ENCODE results near the gene BAIAP2. TPM values are rescaled to one million over a fixed set of nuclear protein-coding genes. Genes with fewer than 3 reads are reported as not detected.

BAIAP2 gene
- total and polyA plus RNA-seq, 9 donors, result 12.0 to 80.6 (median 23.2) TPM

DNA sequence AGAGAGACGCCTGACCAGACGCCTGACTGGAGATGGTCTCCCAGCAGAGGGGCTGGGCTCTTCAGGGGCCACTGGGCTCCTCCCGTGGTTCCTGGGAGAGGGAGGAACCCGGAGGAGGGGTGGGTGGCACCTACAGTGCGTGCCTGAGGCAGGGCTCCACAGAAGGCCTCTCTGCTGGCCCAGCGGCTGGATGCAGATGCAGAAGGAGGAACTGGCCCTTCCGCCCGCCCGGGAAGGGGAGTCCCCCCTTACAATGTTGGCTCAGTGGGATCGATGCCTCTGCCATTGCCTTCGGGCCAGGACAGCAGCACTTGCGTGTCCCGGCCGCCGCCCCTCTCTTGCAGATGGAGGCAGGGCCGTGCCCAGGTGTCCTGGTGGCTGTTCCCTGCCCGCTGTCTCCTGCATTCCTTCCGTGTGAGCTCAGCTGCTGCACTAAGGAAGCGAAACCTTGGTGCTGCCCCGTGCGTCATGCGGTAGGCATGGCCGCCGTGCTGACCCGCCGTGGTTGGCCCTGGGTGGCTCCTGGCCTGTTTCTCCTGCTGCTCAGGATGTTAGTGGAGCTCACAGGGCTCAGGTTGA, 15.1 kb downstream of the BAIAP2 start:
- intact Hi-C loops (cut with DNase I), result no loop called here
- Histone ChIP-seq H3K27ac (no peak overlapping the region), H3K4me1 (ENCODE audit: insufficient read depth) (peaks cover 1% of the 10 kb centered on the region), H3K4me3 (no peak overlapping the region), H3K9me3 (no peaks in the 10 kb centered on the region), H3K27me3 (no peaks in the 10 kb centered on the region), H3K36me3 (no peaks in the 10 kb centered on the region)
- TF ChIP-seq EP300 (IDR thresholded peaks at IDR 0.05) (no peak), POLR2A (IDR thresholded peaks at IDR 0.05) (no peak)
- TF ChIP-seq, protein P1, sequence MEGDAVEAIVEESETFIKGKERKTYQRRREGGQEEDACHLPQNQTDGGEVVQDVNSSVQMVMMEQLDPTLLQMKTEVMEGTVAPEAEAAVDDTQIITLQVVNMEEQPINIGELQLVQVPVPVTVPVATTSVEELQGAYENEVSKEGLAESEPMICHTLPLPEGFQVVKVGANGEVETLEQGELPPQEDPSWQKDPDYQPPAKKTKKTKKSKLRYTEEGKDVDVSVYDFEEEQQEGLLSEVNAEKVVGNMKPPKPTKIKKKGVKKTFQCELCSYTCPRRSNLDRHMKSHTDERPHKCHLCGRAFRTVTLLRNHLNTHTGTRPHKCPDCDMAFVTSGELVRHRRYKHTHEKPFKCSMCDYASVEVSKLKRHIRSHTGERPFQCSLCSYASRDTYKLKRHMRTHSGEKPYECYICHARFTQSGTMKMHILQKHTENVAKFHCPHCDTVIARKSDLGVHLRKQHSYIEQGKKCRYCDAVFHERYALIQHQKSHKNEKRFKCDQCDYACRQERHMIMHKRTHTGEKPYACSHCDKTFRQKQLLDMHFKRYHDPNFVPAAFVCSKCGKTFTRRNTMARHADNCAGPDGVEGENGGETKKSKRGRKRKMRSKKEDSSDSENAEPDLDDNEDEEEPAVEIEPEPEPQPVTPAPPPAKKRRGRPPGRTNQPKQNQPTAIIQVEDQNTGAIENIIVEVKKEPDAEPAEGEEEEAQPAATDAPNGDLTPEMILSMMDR (IDR thresholded peaks at IDR 0.05), result no peak
- WGBS, 3 donors, result 80 to 82% (median 80%) methylated on average over 18 to 26 of the region's 26 CpGs
- no peak for DNase-seq

DNA sequence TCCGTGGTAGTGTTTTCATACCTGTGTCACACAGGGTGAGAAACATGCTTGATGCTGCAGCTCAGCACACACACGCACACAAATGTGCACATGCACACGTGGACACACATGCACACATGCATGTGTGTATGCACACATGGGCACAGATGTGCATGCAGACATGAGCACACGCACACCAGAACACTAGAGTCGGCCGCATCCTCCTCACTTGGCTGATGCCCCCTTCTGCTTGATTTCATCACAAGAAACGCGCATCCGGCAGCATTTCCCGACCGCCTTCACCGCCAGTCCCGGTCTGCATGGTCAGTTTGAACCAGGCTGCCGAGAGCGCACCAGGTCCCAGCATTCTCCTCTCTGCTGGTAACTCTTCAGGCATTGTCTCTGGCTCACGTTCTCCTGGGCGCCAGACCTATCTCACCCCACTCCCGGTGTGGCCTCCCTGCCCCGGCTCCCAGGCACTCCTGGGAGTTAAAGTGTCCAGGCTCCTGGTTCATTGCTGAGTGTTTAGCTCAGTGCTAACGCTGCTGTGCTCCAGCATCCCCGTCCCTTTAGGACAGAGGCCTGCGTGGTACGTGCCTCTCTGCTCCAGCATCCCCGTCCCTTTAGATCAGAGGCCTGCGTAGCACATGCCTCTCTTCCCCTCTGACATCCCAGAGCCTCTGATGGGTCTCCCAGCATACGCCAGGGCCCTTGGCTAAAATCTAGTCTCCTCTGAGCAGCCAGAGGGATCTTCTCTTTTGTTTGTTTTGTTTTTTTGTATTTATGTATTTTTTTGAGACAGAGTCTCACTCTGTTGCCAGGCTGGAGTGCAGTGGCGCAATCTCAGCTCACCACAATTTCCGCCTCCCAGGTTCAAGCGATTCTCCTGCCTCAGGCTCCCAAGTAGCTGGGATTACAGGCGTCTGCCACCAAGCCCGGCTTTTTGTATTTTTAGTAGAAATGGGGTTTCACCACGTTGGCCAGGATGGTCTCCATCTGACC, 16.0 kb downstream of the BAIAP2 start:
- no peaks in the 10 kb centered on the region for H3K27me3 ChIP-seq
- WGBS, 3 donors, result 90 to 91% (median 91%) methylated on average over 32 of the region's 32 CpGs
- intact Hi-C loops (cut with DNase I), result no loop called here
- no peak overlapping the region for H3K4me3 ChIP-seq
- DNase-seq, result no peak
- no peak for TF ChIP-seq EP300 (IDR thresholded peaks at IDR 0.05)
- TF ChIP-seq, protein P1 (IDR thresholded peaks at IDR 0.05), result no peak
- no peak for TF ChIP-seq POLR2A (IDR thresholded peaks at IDR 0.05)
- no peak overlapping the region for H3K27ac ChIP-seq
- H3K4me1 ChIP-seq (ENCODE audit: insufficient read depth), result no peaks in the 10 kb centered on the region
- no peaks in the 10 kb centered on the region for H3K9me3 ChIP-seq
- no peaks in the 10 kb centered on the region for H3K36me3 ChIP-seq

DNA sequence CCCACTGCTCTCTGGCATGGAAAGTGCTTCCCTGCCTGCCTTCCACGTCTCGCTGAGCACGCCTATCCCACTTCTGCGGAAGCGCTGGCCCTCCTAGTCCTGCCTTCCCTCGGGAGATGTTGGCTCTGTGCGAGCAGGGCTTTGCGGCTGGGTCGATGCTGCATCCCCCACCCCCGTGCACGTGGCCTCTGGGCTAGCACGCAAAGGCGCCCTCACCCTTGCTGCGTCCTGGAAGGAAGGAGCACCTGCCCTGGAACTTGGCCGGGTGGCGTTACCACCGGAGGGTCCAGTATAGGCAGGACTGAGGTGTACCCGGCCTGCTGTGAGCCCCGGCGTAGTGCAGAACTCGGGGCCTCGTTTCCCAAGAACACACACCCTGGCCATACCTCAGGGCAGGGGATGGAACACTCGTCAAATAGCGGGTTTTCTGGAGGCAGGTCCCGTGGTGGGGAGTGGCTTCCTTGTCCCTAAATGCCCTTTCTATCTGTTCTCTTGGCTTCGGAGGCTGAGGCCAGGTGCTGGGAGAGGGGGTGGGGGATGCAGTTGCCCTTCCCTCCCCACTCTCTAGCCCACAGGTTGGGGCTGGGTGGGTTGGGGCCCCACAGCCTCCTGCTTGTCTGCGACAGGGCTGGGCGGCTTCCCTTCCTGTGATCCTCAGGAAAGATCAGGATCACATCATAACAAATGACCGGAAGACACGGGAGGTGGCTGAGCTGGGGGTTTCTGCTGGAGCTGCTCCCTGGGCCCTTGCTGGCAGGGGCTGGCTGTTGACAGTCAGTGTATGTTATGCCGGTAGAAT, 17.4 kb downstream of the BAIAP2 start:
- no peak for DNase-seq
- Histone ChIP-seq H3K36me3 (no peaks in the 10 kb centered on the region), H3K4me3 (no peak overlapping the region), H3K4me1 (ENCODE audit: insufficient read depth) (no peaks in the 10 kb centered on the region), H3K27me3 (no peaks in the 10 kb centered on the region), H3K27ac (no peak overlapping the region), H3K9me3 (no peaks in the 10 kb centered on the region)
- intact Hi-C loops (cut with DNase I), result no loop called here
- 58 to 78% (median 66%) methylated on average over 27 to 31 of the region's 31 CpGs for WGBS, 3 donors
- TF ChIP-seq POLR2A (IDR thresholded peaks at IDR 0.05) (peak; percentile 9), EP300 (IDR thresholded peaks at IDR 0.05) (no peak)

DNA sequence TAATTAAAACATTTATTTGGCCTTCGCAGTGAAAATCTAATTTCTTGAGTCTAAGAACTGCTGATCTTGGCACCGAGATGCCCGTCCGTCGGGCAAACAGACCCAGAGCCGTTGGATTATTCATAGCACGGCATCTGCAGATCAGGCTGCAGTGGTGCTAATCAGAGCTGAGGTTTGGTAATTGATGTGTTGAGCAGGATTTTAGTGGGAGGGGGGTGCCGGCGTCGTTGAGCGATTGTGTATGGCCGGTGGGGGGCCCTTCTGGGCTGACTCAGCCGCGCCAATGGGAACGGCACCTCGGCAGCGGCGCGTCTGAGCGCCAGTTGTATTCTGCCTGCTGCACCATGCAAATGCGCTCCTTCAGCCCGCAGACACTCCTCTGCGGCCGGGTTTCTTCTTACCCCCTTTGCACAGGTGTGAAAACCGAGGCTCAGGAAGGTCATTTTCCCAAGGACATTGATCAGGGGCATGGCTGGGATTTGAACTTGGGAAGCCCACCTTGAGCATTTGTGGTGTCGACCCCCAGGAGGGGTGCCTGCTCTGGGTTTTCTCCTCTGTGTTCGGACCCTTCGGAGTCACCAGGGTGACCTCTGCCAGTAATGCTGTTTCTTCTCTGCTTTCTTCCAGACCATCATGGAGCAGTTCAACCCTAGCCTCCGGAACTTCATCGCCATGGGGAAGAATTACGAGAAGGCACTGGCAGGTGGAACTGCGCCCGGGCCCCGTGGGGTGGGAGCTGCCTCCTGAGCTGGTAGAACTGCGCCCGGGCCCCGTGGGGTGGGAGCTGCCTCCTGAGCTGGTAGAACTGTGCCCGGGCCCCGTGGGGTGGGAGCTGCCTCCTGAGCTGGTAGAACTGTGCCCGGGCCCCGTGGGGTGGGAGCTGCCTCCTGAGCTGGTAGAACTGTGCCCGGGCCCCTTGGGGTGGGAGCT, 18.4 kb downstream of the BAIAP2 start:
- WGBS, 3 donors, result 79 to 85% (median 85%) methylated on average over 37 to 38 of the region's 42 CpGs
- intact Hi-C loops (cut with DNase I), result no loop called here
- H3K27ac ChIP-seq, result no peak overlapping the region
- DNase-seq, result no peak
- no peaks in the 10 kb centered on the region for H3K36me3 ChIP-seq
- no peaks in the 10 kb centered on the region for H3K27me3 ChIP-seq
- TF ChIP-seq EP300 (IDR thresholded peaks at IDR 0.05), result no peak
- no peak for TF ChIP-seq POLR2A (IDR thresholded peaks at IDR 0.05)
- TF ChIP-seq, protein P1 (IDR thresholded peaks at IDR 0.05), result no peak
- no peaks in the 10 kb centered on the region for H3K4me1 ChIP-seq (ENCODE audit: insufficient read depth)
- no peaks in the 10 kb centered on the region for H3K9me3 ChIP-seq
- no peak overlapping the region for H3K4me3 ChIP-seq
